ENCODE measurements around the gene PPT2.

Gene PPT2

DNA sequence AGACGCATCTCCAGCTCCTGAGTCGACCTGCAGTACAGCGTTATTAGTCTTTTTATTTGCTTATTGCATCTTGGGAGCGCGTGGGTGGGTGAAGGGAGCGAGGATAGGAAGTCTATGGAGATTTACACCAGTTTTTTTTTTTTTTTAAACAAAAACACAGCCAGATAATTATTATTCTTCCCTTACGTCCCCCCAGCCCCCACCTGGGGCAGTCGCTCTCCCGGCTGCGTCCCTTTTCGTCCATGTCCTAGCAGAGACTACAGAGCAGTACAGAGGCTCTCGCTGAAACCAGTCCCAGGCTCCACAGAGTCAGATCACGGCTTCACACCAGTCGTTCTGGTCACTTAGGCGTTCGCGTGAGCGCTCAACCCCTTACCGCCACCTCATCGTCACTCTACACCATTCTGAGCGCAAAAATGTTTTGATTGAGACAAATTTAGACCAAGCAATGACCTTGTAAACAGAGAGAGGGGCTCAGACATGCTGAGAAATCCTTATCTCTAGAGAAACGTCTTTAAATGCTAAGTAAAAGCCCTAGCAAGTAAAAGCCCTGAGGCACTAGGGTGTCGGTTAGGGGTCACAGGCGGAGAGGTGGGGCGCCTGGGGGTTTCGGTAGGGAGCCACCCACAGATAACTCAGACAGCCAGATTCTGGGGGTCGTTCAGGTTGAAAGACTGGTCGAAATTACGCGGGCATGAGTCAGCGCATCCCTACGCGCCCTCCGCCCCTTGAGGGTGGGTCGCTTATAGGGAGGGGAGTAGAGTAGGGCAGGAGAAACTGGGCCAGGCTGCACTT lies 975 bp upstream of the PPT2 start:
- DNase-seq, result peak; percentile 54

- peak; percentile 73 for DNase-seq
Observed at GRCh38 chr6:32154514-32155161, 697 bp downstream of the PPT2 start.

GRCh38 chr6:32156891-32157290 lies 3.0 kb downstream of the PPT2 start:
- DNase-seq, result no peak

GRCh38 chr6:32158052-32158451 lies 4.1 kb downstream of the PPT2 start:
- no peak for DNase-seq

- no peak for DNase-seq
Observed at GRCh38 chr6:32163559-32164258, 9.8 kb downstream of the PPT2 start.

DNA sequence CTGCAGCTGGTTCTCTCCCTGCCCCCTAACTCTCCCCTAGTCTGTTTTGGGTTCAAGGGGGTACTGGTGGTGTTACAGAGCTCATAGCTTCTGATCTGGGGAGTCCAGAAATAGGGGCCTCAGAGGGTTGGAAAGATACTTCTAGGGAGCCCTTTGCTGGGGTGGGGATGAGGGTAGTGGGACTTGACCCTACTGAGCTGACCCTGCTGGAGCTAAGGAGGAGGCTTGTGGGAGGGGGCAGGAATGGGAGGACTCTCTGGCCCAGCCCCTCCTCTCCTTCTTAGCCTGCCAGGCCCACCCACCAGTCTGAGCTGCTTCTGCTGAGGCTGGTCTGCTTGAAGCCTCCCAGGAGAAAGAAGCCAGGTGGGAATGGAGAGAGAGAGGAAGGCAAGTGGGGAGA lies 10.4 kb downstream of the PPT2 start, which contains the start of gene EGFL8:
TSS of gene EGFL8 (plus strand) at position 301 of the 400 bp plus-strand sequence. CDS start 1,571 bp downstream, outside the sequence.
- no peak for DNase-seq

- DNase-seq, result no peak
Observed at GRCh38 chr6:32166411-32167061, 12.6 kb downstream of the PPT2 start.

GRCh38 chr6:32167154-32167760 lies 13.3 kb downstream of the PPT2 start:
- DNase-seq, result no peak

- no peak for DNase-seq
Observed at GRCh38 chr6:32167761-32168262, 13.9 kb downstream of the PPT2 start.

GRCh38 chr6:32168350-32168749 lies 14.4 kb downstream of the PPT2 start:
- DNase-seq, result no peak

GRCh38 chr6:32168807-32169591 lies 15.1 kb downstream of the PPT2 start:
- no peak for DNase-seq

DNA sequence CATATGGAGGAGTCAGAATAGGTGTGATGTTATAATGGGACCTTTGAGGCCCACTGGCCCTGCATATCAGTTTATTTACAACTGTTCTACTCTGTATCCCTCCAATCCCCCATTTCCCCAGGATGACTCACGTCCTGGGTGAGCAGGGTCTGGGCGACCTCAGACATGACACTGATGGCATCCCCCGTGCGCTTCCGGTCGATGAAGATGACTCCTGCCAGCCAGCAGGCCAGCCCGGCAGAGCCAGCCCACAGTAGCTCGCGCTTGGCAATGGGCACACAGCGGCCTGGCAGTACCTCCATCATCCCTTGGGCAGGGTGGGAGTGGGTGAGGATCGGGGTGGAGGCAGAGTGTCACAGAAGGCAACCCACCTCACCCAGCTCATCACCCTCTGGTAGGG lies 16.4 kb downstream of the PPT2 start:
- no peak for DNase-seq

DNA sequence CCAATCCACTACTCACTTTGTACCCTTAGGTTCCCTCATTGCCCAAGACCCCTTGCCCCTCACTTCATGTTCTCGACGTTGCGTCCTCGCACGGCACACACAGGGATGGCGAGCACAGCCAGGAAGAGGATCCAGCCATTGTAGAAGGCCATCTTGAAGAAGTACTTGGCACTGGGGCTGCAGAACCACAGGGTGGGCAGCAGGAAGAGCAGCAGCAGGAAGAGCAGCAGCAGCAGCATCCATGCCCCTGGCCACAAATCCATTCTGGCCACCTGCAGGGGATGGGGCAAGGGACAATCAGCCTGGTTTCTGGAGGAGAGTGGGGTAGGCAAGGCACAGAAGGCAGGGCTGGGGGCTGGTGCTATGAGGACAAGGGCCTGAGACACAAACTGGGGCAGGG lies 17.3 kb downstream of the PPT2 start:
- DNase-seq, result no peak

DNA sequence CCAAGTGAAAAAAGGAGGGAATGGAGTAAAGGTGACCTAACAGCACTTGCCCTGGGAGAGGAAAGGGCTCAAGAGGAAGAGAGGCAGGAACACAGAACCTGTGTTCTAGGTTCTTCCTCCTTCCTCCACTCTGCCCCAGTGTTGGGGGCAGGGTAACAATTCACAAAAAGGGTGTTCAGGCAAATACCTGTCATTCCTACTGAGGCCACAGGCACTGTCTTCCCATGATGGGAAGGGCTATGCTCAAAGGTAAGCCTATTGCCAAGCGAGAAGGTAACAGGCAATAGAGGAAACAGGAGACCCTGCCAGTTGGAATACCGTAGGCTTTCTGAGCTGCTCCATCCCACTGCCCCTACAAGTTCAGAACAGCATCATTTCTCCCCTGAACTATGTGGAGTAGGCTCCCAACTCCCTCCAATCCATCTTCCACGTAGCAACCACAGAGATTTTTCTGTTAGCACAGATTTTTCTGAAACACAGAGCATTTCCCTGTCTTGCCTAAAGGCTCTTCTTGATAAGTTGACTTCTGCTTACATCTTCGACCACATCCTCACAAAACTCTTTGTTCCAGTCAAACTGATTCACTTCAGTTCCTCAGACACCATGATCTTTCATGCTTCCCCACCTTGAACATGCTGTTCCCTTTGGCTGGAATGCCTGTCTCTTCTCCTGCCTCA lies 19.2 kb downstream of the PPT2 start:
- DNase-seq, result no peak

DNA sequence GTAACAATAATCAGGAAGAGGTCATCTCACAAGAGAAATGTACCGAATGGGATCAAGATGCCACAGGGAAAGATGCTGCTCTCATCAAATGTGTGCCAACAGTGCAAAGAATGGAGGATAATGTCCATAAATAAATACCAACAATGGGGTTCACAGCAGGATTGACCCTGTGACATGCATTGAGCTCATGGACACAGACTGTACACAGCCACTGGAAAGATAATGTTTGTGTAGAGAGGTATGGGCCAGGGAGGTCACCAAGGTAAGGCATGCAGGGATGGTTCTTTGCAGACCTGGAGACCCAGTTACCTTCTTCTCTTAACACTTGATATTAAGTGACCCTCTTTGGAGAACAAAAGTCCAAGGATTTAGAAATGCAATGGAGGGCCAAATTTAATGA lies 20.5 kb downstream of the PPT2 start:
- DNase-seq, result no peak

DNA sequence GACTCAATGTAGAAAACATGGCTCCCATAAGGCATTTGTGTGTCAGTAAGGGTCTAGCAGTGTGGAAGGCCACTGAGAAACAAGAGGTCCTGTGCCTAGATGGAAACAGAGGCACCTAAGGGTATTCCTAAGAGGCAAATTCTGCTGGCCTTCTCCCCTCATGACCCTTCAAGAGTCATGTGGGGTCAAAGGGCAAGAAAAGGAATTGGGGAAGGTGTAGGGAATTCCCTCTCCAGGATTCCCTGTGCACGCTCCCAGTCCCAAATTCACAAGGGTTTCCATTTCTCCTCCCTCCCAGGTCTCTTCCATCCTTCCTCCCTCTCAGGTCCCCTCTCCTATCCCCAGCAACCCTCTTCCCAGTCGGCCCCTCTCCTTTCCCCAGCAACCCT lies 21.4 kb downstream of the PPT2 start:
- DNase-seq, result no peak

- DNase-seq, result peak; percentile 96
Observed at GRCh38 chr6:32175711-32176475, 22.0 kb downstream of the PPT2 start, which contains the start of gene AGPAT1. Gene AGPAT1 (minus strand): TSS chr6:32176084. CDS start chr6:32171496, 4,588 bp downstream.

DNA sequence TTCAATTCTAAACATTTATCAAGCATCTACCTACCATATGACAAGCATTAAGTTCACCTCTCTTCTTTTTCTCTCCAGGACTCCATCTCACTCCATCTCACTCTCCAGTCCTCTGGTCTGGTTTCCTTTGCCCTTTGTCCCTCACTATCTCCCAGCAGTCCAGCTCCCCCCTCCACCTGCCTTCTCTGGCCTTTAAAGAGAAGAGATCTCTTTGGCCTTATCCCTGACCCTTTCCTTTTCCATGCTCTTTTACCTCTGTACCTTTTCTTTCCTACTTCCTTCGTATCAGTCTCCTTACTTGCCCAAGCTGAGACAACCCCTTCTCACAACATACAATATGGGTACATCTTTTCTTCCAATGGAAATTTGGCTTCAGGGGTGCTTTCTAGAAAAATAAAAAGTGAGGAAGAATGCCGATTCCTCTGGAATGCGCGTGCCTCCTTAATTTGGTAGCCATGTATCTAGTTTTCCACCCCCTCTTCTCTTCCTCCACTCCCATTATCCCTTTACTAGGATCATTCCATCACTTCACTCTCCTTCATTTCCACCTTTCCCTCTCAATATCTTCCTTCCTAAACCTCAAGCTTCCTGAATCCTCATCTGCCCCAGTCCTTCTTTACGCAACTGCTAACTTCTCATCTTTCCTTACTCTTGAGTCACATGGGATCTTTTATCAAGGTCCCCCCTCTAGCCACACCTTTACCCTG lies 22.7 kb downstream of the PPT2 start:
- peak; percentile 86 for DNase-seq

DNA sequence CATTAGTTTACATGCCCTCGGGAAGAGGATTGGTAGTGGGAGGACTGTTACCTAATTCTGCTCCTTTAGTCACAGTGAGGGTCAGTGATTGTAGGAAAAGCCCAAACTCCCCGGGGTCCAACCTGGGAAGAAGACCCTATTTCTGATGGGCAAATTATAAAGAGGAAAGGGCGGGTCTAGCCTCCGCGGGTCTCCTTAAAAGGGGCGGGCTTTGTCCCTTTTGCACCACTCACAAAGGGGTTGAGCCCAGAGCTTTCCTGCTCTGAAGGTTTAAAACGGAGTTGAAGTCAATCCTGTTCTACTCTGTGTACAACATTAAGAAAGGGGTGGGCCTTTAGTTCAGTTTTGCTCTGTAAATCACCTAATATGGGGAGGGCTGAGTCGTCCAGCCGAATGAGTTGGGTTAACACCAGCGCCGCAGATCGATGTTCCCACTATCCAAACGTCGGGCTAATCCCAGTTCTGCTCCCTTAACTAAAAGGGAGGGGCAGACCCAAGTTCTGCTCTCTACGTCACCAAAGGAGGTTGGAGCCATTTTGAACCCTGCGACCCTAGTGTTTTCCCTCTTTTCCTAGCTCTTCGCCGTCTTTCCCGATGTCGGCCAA lies 23.3 kb downstream of the PPT2 start:
- DNase-seq, result peak; percentile 96
